ENCODE results near the gene MSRB1.

Gene MSRB1

GRCh38 chr16:1917665-1918350 is 25.2 kb downstream of the MSRB1 start:
- no peak for DNase-seq (ENCODE audit: low read depth)
- TF ChIP-seq CTCF (IDR thresholded peaks at IDR 0.05; ENCODE audit: low read length, missing control alignments), result no peak
- H3K4me3 ChIP-seq (replicated peaks; ENCODE audit: low read depth, low read length), result no peak overlapping the region

GRCh38 chr16:1917056-1917664 is 25.8 kb downstream of the MSRB1 start:
- no peak overlapping the region for H3K4me3 ChIP-seq (replicated peaks; ENCODE audit: low read depth, low read length)
- DNase-seq (ENCODE audit: low read depth), result no peak
- no peak for TF ChIP-seq CTCF (IDR thresholded peaks at IDR 0.05; ENCODE audit: low read length, missing control alignments)

- no peak for DNase-seq (ENCODE audit: low read depth)
- TF ChIP-seq CTCF (IDR thresholded peaks at IDR 0.05; ENCODE audit: low read length, missing control alignments), result no peak
These were observed 26.4 kb downstream of the MSRB1 start for GRCh38 chr16:1916640-1916990.

GRCh38 chr16:1915732-1916639 is 27.0 kb downstream of the MSRB1 start:
- no peak for TF ChIP-seq CTCF (IDR thresholded peaks at IDR 0.05; ENCODE audit: low read length, missing control alignments)
- H3K4me3 ChIP-seq (replicated peaks; ENCODE audit: low read depth, low read length), result no peak overlapping the region
- DNase-seq (ENCODE audit: low read depth), result no peak

More at GRCh38 chr16:1916640-1916990, 26.4 kb downstream of the MSRB1 start:
- H3K4me3 ChIP-seq (replicated peaks; ENCODE audit: low read depth, low read length), result no peak overlapping the region

GRCh38 chr16:1914988-1915387 is 28.0 kb downstream of the MSRB1 start:
- no peak for TF ChIP-seq CTCF (IDR thresholded peaks at IDR 0.05; ENCODE audit: low read length, missing control alignments)
- no peak overlapping the region for H3K4me3 ChIP-seq (replicated peaks; ENCODE audit: low read depth, low read length)

GRCh38 chr16:1914084-1914608 is 28.9 kb downstream of the MSRB1 start:
- no peak for TF ChIP-seq CTCF (IDR thresholded peaks at IDR 0.05; ENCODE audit: low read length, missing control alignments)
- H3K4me3 ChIP-seq (replicated peaks; ENCODE audit: low read depth, low read length), result no peak overlapping the region
- DNase-seq (ENCODE audit: low read depth), result no peak

More at GRCh38 chr16:1914988-1915387, 28.0 kb downstream of the MSRB1 start:
- no peak for DNase-seq (ENCODE audit: low read depth)
